GM06990 (cell line): ENCODE data around the gene TMEM132C.

Experiments
- DNase-seq: peaks from one replicate; pipeline ENCODE4 v3.0.0-alpha.2; 2011; ENCODE audit not compliant: insufficient read length; ENCODE audit errors: extremely low read depth
- H3K27me3 ChIP-seq: replicated peaks from 2 replicates; pipeline ENCODE4 v1.6.0; 2011; ENCODE audit warnings: low read length; ENCODE audit not compliant: control insufficient read depth, insufficient read depth
- H3K36me3 ChIP-seq: 2 replicates; pipeline ENCODE4 v1.5.1; 2011; ENCODE audit warnings: low read length; ENCODE audit not compliant: control insufficient read depth, insufficient read depth
- H3K4me3 ChIP-seq: replicated peaks from 2 replicates; pipeline ENCODE4 v1.5.1; 2011; ENCODE audit warnings: low read depth, mild to moderate bottlenecking, control low read depth, low read length
- CTCF ChIP-seq: IDR thresholded peaks from 2 replicates; pipeline ENCODE4 v1.5.1; 2011; ENCODE audit warnings: low read length, control low read depth, mild to moderate bottlenecking, inconsistent platforms; ENCODE audit not compliant: insufficient read depth, poor library complexity, severe bottlenecking

TMEM132C gene

GRCh38 chr12:128444598-128444997, 177.6 kb downstream of the TMEM132C start:
- no peak for TF ChIP-seq CTCF
- DNase-seq: no peak

GRCh38 chr12:128445415-128446127, 178.6 kb downstream of the TMEM132C start:
- no peak for TF ChIP-seq CTCF
- no peaks in the 10 kb centered on the region for H3K36me3 ChIP-seq
- H3K4me3 ChIP-seq: no peak overlapping the region
- DNase-seq: no peak
- no peaks in the 10 kb centered on the region for H3K27me3 ChIP-seq

More at GRCh38 chr12:128444598-128444997, 177.6 kb downstream of the TMEM132C start:
- Histone ChIP-seq H3K4me3 (no peak overlapping the region), H3K36me3 (no peaks in the 10 kb centered on the region), H3K27me3 (no peaks in the 10 kb centered on the region)

GRCh38 chr12:128449146-128449894, 182.3 kb downstream of the TMEM132C start:
- H3K4me3 ChIP-seq: no peak overlapping the region
- H3K27me3 ChIP-seq: no peaks in the 10 kb centered on the region
- DNase-seq: no peak
- H3K36me3 ChIP-seq: no peaks in the 10 kb centered on the region
- no peak for TF ChIP-seq CTCF

GRCh38 chr12:128450810-128451209, 183.8 kb downstream of the TMEM132C start:
- TF ChIP-seq CTCF: no peak
- DNase-seq: no peak
- no peaks in the 10 kb centered on the region for H3K27me3 ChIP-seq
- no peak overlapping the region for H3K4me3 ChIP-seq
- H3K36me3 ChIP-seq: no peaks in the 10 kb centered on the region

- H3K27me3 ChIP-seq: no peaks in the 10 kb centered on the region
- H3K4me3 ChIP-seq: no peak overlapping the region
- no peak for DNase-seq
- H3K36me3 ChIP-seq: no peaks in the 10 kb centered on the region
- no peak for TF ChIP-seq CTCF
Observed at GRCh38 chr12:128455851-128456250, 188.9 kb downstream of the TMEM132C start.
